ENCODE data around the gene SLC5A1.

DNA sequence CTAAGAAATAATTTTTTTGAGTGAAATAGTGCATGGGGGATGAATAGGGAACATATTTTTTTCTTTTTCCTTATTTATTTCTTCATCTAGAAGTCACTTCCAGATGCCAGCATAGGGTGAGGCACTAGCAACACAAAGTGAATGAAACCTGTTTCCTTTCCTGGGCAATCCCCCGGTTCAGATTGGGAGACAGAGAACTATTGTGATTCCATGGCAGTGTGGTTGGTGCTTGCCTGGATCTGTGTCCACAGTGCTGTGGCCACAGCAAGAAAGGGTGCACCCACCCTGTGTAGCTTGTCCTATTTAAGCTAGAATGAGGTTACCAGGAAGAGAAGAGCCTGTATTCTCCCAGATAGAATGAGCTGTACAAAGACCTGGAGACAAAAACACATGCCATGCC lies 57.6 kb downstream of the SLC5A1 start:
- TF ChIP-seq, protein P1, sequence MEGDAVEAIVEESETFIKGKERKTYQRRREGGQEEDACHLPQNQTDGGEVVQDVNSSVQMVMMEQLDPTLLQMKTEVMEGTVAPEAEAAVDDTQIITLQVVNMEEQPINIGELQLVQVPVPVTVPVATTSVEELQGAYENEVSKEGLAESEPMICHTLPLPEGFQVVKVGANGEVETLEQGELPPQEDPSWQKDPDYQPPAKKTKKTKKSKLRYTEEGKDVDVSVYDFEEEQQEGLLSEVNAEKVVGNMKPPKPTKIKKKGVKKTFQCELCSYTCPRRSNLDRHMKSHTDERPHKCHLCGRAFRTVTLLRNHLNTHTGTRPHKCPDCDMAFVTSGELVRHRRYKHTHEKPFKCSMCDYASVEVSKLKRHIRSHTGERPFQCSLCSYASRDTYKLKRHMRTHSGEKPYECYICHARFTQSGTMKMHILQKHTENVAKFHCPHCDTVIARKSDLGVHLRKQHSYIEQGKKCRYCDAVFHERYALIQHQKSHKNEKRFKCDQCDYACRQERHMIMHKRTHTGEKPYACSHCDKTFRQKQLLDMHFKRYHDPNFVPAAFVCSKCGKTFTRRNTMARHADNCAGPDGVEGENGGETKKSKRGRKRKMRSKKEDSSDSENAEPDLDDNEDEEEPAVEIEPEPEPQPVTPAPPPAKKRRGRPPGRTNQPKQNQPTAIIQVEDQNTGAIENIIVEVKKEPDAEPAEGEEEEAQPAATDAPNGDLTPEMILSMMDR (IDR thresholded peaks at IDR 0.05) = no peak
- no peak for TF ChIP-seq POLR2A (IDR thresholded peaks at IDR 0.05)
